Muscle of arm (tissue), 12 donors: ENCODE measurements around the gene NOTCH4. TPM values are rescaled to one million over a fixed set of nuclear protein-coding genes. Genes with fewer than 3 reads are reported as not detected.

Source experiments
- DNase-seq: peaks from one replicate; pipeline ENCODE4 v3.0.0-alpha.2; 2013
- polyA plus RNA-seq, 12 donors: library from polyadenylated mRNA; unstranded; fragments of 120-200 nt; gene quantifications; one replicate each; pipeline ENCODE4 v1.2.1, GENCODE V29; 2013; ENCODE audit not compliant: insufficient read length in 12 of 12

NOTCH4 gene
- polyA plus RNA-seq, 12 donors, result 14.7 to 35.8 (median 20.4) TPM; not detected in 1

GRCh38 chr6:32166411-32167061 is 57.3 kb downstream of the NOTCH4 start:
- DNase-seq, result no peak

- DNase-seq, result no peak
Measured at GRCh38 chr6:32164295-32164694, 59.6 kb downstream of the NOTCH4 start, which contains the start of gene EGFL8. Gene EGFL8, plus strand, starts transcription at chr6:32164595. Its CDS starts 1,571 bp downstream, at chr6:32166166.

GRCh38 chr6:32163559-32164258 is 60.2 kb downstream of the NOTCH4 start:
- DNase-seq, result no peak

GRCh38 chr6:32158052-32158451 is 65.8 kb downstream of the NOTCH4 start:
- no peak for DNase-seq

- no peak for DNase-seq
Measured at GRCh38 chr6:32156891-32157290, 67.0 kb downstream of the NOTCH4 start.

- peak; percentile 65 for DNase-seq
Measured at GRCh38 chr6:32154514-32155161, 69.2 kb downstream of the NOTCH4 start.

- DNase-seq, result peak; percentile 96
Measured at GRCh38 chr6:32153564-32154513, 70.0 kb downstream of the NOTCH4 start, which contains the start of gene PPT2. Gene PPT2, plus strand, starts transcription at chr6:32154141. Its CDS starts 454 bp downstream, at chr6:32154595.

GRCh38 chr6:32152769-32153563 is 70.9 kb downstream of the NOTCH4 start:
- DNase-seq, result peak; percentile 32

GRCh38 chr6:32151863-32152768 is 71.8 kb downstream of the NOTCH4 start, which contains the start of gene PRRT1:
Gene PRRT1, minus strand, starts transcription at chr6:32151939. Its CDS starts 112 bp downstream, at chr6:32151827.
- no peak for DNase-seq

GRCh38 chr6:32151181-32151862 is 72.5 kb downstream of the NOTCH4 start:
- DNase-seq, result no peak

GRCh38 chr6:32149932-32150870 is 73.7 kb downstream of the NOTCH4 start:
- DNase-seq, result no peak

- no peak for DNase-seq
Measured at GRCh38 chr6:32149092-32149755, 74.6 kb downstream of the NOTCH4 start.

GRCh38 chr6:32148289-32149091 is 75.4 kb downstream of the NOTCH4 start:
- DNase-seq, result peak; percentile 64

GRCh38 chr6:32147401-32148132 is 76.3 kb downstream of the NOTCH4 start:
- no peak for DNase-seq

GRCh38 chr6:32146687-32147086 is 77.2 kb downstream of the NOTCH4 start:
- DNase-seq, result no peak
